ENCODE measurements around the gene OPHN1.

DNA sequence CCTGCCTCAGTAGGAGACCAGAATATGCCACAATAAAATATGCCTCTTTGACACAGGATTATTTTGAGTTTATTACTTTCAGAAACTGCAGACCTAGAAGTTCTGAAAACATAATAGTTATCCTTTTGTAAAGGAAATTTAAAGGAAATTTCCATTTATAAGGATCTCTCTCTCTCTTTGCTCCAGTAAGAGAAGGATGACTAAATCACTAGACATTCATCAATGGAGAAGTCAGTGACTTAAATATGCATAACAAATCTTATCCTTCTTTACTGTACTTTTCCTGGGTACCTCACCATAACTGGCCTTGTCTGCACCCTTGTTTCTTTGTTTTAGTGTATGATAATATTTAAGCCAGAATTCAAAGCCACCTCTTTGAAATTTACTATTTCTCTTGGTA, 28.3 kb upstream of the OPHN1 start:
- TF ChIP-seq, protein P1, sequence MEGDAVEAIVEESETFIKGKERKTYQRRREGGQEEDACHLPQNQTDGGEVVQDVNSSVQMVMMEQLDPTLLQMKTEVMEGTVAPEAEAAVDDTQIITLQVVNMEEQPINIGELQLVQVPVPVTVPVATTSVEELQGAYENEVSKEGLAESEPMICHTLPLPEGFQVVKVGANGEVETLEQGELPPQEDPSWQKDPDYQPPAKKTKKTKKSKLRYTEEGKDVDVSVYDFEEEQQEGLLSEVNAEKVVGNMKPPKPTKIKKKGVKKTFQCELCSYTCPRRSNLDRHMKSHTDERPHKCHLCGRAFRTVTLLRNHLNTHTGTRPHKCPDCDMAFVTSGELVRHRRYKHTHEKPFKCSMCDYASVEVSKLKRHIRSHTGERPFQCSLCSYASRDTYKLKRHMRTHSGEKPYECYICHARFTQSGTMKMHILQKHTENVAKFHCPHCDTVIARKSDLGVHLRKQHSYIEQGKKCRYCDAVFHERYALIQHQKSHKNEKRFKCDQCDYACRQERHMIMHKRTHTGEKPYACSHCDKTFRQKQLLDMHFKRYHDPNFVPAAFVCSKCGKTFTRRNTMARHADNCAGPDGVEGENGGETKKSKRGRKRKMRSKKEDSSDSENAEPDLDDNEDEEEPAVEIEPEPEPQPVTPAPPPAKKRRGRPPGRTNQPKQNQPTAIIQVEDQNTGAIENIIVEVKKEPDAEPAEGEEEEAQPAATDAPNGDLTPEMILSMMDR (conservative IDR thresholded peaks at IDR 0.05) = no peak
- TF ChIP-seq ZFX (IDR thresholded peaks at IDR 0.05) = no peak

All from C4-2B (cell line).